Testis (tissue), 3 donors: ENCODE data around the gene TRAF7. TPM values are rescaled to one million over a fixed set of nuclear protein-coding genes. Genes with fewer than 3 reads are reported as not detected.

Experiments
- DNase-seq: peaks from one replicate; pipeline ENCODE4 v3.0.0-alpha.2; 2019
- H3K27ac ChIP-seq, 2 donors: fragments of 200-600 bp; sonication (generic); one replicate each; pipeline ENCODE4 v1.5.1; 2019
- H3K27me3 ChIP-seq: fragments of 200-600 bp; sonication (generic); one replicate; pipeline ENCODE4 v1.5.1; 2019
- H3K36me3 ChIP-seq: fragments of 200-600 bp; sonication (generic); one replicate; pipeline ENCODE4 v1.5.1; 2017; ENCODE audit warnings: low read depth; ENCODE audit errors: missing control alignments
- H3K4me1 ChIP-seq: fragments of 200-600 bp; sonication (generic); one replicate; pipeline ENCODE4 v1.5.1; 2019
- H3K4me3 ChIP-seq, 2 donors: fragments of 200-600 bp; sonication (generic); one replicate each; pipeline ENCODE4 v1.5.1; 2017 to 2019
- H3K9me3 ChIP-seq: fragments of 200-600 bp; sonication (generic); one replicate; pipeline ENCODE4 v1.5.1; 2017
- POLR2A ChIP-seq: fragments of 450-650 bp; IDR thresholded peaks from one replicate; pipeline ENCODE4 v1.6.1; 2017; ENCODE audit warnings: antibody characterized with exemption, mild to moderate bottlenecking, moderate library complexity
- WGBS, 2 donors: methylation state at CpG; one replicate each; pipeline ENCODE4 v1.1.5; 2018; 5-methylcytosine and 5-hydroxymethylcytosine counted together
- intact Hi-C: fragments of 100-400 bp; cut with DNase I; formaldehyde crosslinking; loops from one replicate; pipeline ENCODE4 v1.15.1; 2023; ENCODE audit warnings: low total_unique reads
- polyA plus RNA-seq: library from polyadenylated mRNA; stranded (reverse); fragments of 350-450 nt; fragmentation: Illumina TruSeq; extraction: RNeasy Lipid Tissue Mini Kit (QIAGEN cat#74804); gene quantifications from one replicate; pipeline ENCODE4 v1.2.3, GENCODE V29; 2014; ENCODE audit warnings: low read depth, low replicate concordance; ENCODE audit not compliant: insufficient read depth
- total RNA-seq, 2 donors: library from RNA; depleted of rRNA; stranded (reverse); fragments of >200 nt; gene quantifications; one replicate each; pipeline ENCODE4 v1.2.3, GENCODE V29; 2016
- TF ChIP-seq, protein P1 (sequence below), 3 experiments: fragments of 450-650 bp in 2 of 3; fragments of 200-600 bp in 1 of 3; sonication (generic) in 1 of 3; IDR thresholded peaks; one replicate each; pipeline ENCODE4 v1.5.1; 2016 to 2019; ENCODE audit warnings: antibody characterized with exemption in 3 of 3, mild to moderate bottlenecking in 2 of 3, moderate library complexity in 1 of 3

TRAF7 gene
- total and polyA plus RNA-seq, 3 donors from 2014 or later: 36.0 to 46.1 (median 44.6) TPM

DNA sequence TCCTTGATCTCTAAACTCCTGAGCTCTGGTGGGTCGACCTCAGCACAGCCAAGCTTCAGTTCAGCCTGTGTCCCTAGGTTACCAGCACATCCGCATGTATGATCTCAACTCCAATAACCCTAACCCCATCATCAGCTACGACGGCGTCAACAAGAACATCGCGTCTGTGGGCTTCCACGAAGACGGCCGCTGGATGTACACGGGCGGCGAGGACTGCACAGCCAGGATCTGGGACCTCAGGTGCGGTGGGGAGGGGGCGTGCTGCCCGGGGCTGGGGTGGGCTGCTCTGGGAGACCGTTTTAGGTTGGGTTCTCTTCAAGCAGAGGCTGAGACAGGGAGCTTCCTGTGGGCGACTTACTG is 50.8 kb downstream of the TRAF7 start:
- H3K27me3 ChIP-seq: no peaks in the 10 kb centered on the region
- peaks cover 35% of the 10 kb centered on the region for H3K4me1 ChIP-seq
- no peak for TF ChIP-seq POLR2A
- TF ChIP-seq, protein P1, sequence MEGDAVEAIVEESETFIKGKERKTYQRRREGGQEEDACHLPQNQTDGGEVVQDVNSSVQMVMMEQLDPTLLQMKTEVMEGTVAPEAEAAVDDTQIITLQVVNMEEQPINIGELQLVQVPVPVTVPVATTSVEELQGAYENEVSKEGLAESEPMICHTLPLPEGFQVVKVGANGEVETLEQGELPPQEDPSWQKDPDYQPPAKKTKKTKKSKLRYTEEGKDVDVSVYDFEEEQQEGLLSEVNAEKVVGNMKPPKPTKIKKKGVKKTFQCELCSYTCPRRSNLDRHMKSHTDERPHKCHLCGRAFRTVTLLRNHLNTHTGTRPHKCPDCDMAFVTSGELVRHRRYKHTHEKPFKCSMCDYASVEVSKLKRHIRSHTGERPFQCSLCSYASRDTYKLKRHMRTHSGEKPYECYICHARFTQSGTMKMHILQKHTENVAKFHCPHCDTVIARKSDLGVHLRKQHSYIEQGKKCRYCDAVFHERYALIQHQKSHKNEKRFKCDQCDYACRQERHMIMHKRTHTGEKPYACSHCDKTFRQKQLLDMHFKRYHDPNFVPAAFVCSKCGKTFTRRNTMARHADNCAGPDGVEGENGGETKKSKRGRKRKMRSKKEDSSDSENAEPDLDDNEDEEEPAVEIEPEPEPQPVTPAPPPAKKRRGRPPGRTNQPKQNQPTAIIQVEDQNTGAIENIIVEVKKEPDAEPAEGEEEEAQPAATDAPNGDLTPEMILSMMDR (IDR thresholded peaks at IDR 0.05): no peak
- 60 to 66% methylated on average over 12 to 18 of the region's 18 CpGs for WGBS, 2 donors
- intact Hi-C loops: no loop called here
- no peak for DNase-seq
- H3K36me3 ChIP-seq: no peaks in the 10 kb centered on the region
- no peaks in the 10 kb centered on the region for H3K9me3 ChIP-seq
- peak overlapping the region in 1 of 2 donors; percentile 98 for H3K27ac ChIP-seq
- H3K4me3 ChIP-seq: peak overlapping the region in 1 of 2 donors; percentile 85

DNA sequence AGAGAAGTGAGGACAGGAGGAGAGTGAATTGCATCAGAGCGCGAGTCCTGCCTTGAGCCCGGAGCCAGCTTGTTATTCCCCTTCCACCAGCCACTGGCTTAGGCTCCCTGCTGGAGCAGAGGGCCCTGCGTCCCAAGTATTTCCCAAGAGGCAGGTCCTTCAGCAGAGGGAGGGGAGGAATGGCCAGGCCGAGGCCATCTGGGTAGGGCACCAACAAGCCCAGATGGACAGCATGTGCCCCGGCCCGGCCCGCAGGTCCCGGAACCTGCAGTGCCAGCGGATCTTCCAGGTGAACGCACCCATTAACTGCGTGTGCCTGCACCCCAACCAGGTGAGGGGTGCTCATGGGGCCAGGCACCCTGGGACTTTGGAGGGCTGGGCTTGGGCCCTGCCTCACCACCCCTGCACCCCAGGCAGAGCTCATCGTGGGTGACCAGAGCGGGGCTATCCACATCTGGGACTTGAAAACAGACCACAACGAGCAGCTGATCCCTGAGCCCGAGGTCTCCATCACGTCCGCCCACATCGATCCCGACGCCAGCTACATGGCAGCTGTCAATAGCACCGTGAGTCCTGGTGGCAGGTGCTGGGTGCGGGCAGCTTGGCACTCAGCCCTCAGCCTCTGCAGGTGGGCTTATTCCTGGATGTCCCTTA is 51.3 kb downstream of the TRAF7 start:
- no peaks in the 10 kb centered on the region for H3K36me3 ChIP-seq
- no peak for TF ChIP-seq POLR2A
- TF ChIP-seq, protein P1 (IDR thresholded peaks at IDR 0.05): no peak
- intact Hi-C loops: no loop called here
- WGBS, 2 donors: 87 to 88% methylated on average over 14 of the region's 23 CpGs
- H3K4me1 ChIP-seq: peaks cover 36% of the 10 kb centered on the region
- no peak for DNase-seq
- H3K9me3 ChIP-seq: no peaks in the 10 kb centered on the region
- H3K27me3 ChIP-seq: no peaks in the 10 kb centered on the region
- no peak overlapping the region for H3K27ac ChIP-seq
- H3K4me3 ChIP-seq: no peak overlapping the region

DNA sequence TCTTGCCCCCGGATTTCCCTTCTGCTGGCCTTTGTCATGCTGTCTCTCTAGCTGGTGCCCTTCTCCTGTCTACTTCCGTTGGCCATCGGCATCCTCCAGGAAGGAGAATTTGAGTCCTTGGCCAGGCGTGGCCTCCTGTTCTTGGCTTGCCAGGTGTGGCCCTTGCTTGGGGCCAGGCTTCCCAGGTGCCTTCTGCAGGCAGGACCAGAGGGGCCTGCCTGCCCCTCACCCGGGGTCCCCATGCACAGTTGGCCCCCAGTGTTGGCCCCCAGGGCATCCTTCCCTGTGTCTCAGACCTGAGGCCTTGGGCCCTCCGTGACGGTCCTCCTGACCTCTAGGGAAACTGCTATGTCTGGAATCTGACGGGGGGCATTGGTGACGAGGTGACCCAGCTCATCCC is 52.3 kb downstream of the TRAF7 start:
- Histone ChIP-seq H3K36me3 (no peaks in the 10 kb centered on the region), H3K27me3 (no peaks in the 10 kb centered on the region), H3K9me3 (no peaks in the 10 kb centered on the region), H3K27ac (no peak overlapping the region), H3K4me3 (no peak overlapping the region), H3K4me1 (peaks cover 46% of the 10 kb centered on the region)
- no peak for DNase-seq
- WGBS, 2 donors: 87 to 89% methylated on average over 5 to 9 of the region's 9 CpGs
- TF ChIP-seq, protein P1 (IDR thresholded peaks at IDR 0.05): no peak
- no peak for TF ChIP-seq POLR2A
- intact Hi-C loops: no loop called here

DNA sequence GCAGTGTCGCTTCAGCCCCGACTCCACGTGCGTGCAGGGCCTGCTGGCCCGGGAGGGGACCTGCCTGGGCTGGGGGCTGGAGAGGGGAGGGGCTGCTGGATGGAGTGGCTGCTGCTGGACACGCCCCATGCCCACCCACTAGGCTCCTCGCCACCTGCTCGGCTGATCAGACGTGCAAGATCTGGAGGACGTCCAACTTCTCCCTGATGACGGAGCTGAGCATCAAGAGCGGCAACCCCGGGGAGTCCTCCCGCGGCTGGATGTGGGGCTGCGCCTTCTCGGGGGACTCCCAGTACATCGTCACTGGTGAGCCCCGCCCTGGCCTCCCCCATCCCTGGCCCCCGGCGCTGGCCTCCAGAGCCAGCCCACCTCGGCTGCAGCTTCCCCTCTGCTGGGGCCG is 52.7 kb downstream of the TRAF7 start:
- peaks cover 50% of the 10 kb centered on the region for H3K4me1 ChIP-seq
- WGBS, 2 donors: 82 to 88% methylated on average over 19 to 21 of the region's 23 CpGs
- intact Hi-C loops: no loop called here
- no peaks in the 10 kb centered on the region for H3K36me3 ChIP-seq
- H3K27ac ChIP-seq: no peak overlapping the region
- no peaks in the 10 kb centered on the region for H3K9me3 ChIP-seq
- no peak for DNase-seq
- no peak for TF ChIP-seq POLR2A
- TF ChIP-seq, protein P1 (IDR thresholded peaks at IDR 0.05): no peak
- no peak overlapping the region for H3K4me3 ChIP-seq
- H3K27me3 ChIP-seq: no peaks in the 10 kb centered on the region

DNA sequence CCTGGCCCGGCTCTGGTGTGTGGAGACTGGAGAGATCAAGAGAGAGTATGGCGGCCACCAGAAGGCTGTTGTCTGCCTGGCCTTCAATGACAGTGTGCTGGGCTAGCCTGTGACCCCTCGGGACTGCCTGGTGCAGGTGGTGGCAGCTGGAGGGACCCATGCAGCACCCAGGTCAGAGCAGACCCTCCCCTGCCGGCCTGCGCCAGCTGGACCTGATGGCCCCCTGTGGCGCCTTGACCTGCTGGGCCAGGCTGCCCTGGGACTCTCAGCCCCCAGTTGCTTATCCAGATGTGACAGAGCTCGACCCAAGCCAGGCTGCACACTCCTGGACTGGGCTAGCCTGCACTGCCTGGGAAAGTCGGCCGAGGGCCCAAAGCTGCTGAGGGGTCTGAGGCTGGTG is 53.2 kb downstream of the TRAF7 start:
- intact Hi-C loops: no loop called here
- Histone ChIP-seq H3K9me3 (no peaks in the 10 kb centered on the region), H3K36me3 (no peaks in the 10 kb centered on the region), H3K4me3 (no peak overlapping the region), H3K27me3 (no peaks in the 10 kb centered on the region), H3K4me1 (peaks cover 55% of the 10 kb centered on the region), H3K27ac (no peak overlapping the region)
- no peak for DNase-seq
- WGBS, 2 donors: 89 to 94% methylated on average over 3 to 9 of the region's 9 CpGs
- TF ChIP-seq POLR2A: no peak
- TF ChIP-seq, protein P1 (IDR thresholded peaks at IDR 0.05): no peak
